Stomach (tissue), 9 donors: ENCODE data around the gene OR52W1. TPM values are rescaled to one million over a fixed set of nuclear protein-coding genes. Genes with fewer than 3 reads are reported as not detected.

Experiments
- DNase-seq, 2 donors: peaks; one replicate each; pipeline versions ENCODE4 v3.0.0 to v3.0.0-alpha.2; 2013 to 2019
- H3K27ac ChIP-seq, 5 donors: fragments of 200-600 bp in 4 of 5; sonication (generic) in 4 of 5; one replicate each; pipeline ENCODE4 v1.5.1; 2013 to 2019; ENCODE audit warnings: mild to moderate bottlenecking in 1 of 5, moderate library complexity in 1 of 5
- H3K27me3 ChIP-seq, 3 donors: fragments of 200-600 bp; sonication (generic); one replicate each; pipeline ENCODE4 v1.5.1; 2017 to 2019; ENCODE audit warnings: mixed run types in 1 of 3
- H3K36me3 ChIP-seq, 4 donors: fragments of 200-600 bp; sonication (generic); 1 replicate in 3 of 4; 2 replicates in 1 of 4; pipeline ENCODE4 v1.5.1; 2016 to 2019
- H3K4me1 ChIP-seq, 4 donors: fragments of 200-600 bp; sonication (generic); one replicate each; pipeline ENCODE4 v1.5.1; 2016 to 2019
- H3K4me3 ChIP-seq, 4 donors: fragments of 200-600 bp; sonication (generic) in 3 of 4; one replicate each; pipeline ENCODE4 v1.5.1; 2016 to 2019; ENCODE audit warnings: mild to moderate bottlenecking in 1 of 4
- H3K9me3 ChIP-seq, 4 donors: fragments of 200-600 bp; sonication (generic); one replicate each; pipeline ENCODE4 v1.5.1; 2016 to 2019
- CTCF ChIP-seq, 7 experiments: fragments of 450-650 bp in 4 of 7; fragments of 200-600 bp in 3 of 7; sonication (generic) in 3 of 7; IDR thresholded peaks; one replicate each; pipeline ENCODE4 v1.5.1; 2016 to 2019; ENCODE audit warnings: antibody characterized with exemption in 7 of 7, control low read depth in 2 of 7, mild to moderate bottlenecking in 1 of 7
- EP300 ChIP-seq: sonication (generic); formaldehyde crosslinking; IDR thresholded peaks from one replicate; pipeline ENCODE4 v1.6.1; 2017; ENCODE audit warnings: antibody characterized with exemption
- POLR2A ChIP-seq, 4 donors: fragments of 450-650 bp; IDR thresholded peaks; one replicate each; pipeline ENCODE4 v1.6.1; 2016; ENCODE audit warnings: antibody characterized with exemption in 4 of 4, control low read depth in 2 of 4, mild to moderate bottlenecking in 1 of 4, moderate library complexity in 1 of 4
- POLR2AphosphoS5 ChIP-seq, 3 donors: sonication (generic); formaldehyde crosslinking; IDR thresholded peaks; one replicate each; pipeline ENCODE4 v1.6.1; 2016; ENCODE audit warnings: antibody characterized with exemption in 3 of 3
- WGBS, 5 donors: extraction: QIAGEN DNeasy Blood & Tissue Kit in 3 of 5; methylation state at CpG; one replicate each; pipeline versions ENCODE4 v1.1.5 to v1.1.7; 2013 to 2018; 5-methylcytosine and 5-hydroxymethylcytosine counted together
- intact Hi-C: fragments of 100-400 bp; cut with DNase I; formaldehyde crosslinking; loops from one replicate; pipeline ENCODE4 v1.15.1; 2023; ENCODE audit warnings: low total_unique reads
- polyA plus RNA-seq, 3 donors: library from polyadenylated mRNA; stranded (reverse); fragments of 200-250 nt; gene quantifications; one replicate each; pipeline ENCODE4 v1.2.3, GENCODE V29; 2013
- total RNA-seq, 5 donors: library from RNA; depleted of rRNA; stranded (reverse); fragments of >200 nt; gene quantifications; one replicate each; pipeline versions ENCODE4 v1.1.0 to v1.2.3, GENCODE V29; 2014 to 2016
- donor health status: healthy with polysubstance abuse.
- donor health status: Bipolar disorder and iron deficiency.
- donor health status: healthy.

The OR52W1 gene
- total and polyA plus RNA-seq, 8 donors = not detected

GRCh38 chr11:6237761-6238302 lies 38.8 kb downstream of the OR52W1 start:
- H3K27me3 ChIP-seq = no peaks in the 10 kb centered on the region
- TF ChIP-seq EP300 (no peak), POLR2AphosphoS5 (IDR thresholded peaks at IDR 0.05) (no peak), POLR2A (IDR thresholded peaks at IDR 0.05) (no peak), CTCF (IDR thresholded peaks at IDR 0.05) (no peak)
- intact Hi-C loops = no loop called here
- DNase-seq = no peak
- 88 to 90% (median 89%) methylated on average over 5 of the region's 5 CpGs for WGBS, 5 donors
- no peak overlapping the region for H3K27ac ChIP-seq
- peaks cover 13 to 20% (median 17%) of the 10 kb centered on the region in 4 donors for H3K4me1 ChIP-seq
- no peaks in the 10 kb centered on the region for H3K9me3 ChIP-seq
- H3K4me3 ChIP-seq = no peak overlapping the region
- H3K36me3 ChIP-seq = no peaks in the 10 kb centered on the region

- no peak within 1 kb of the TSS for H3K27ac ChIP-seq
- no peaks in the 10 kb centered on the region for H3K27me3 ChIP-seq
- TF ChIP-seq EP300 (no peak), POLR2AphosphoS5 (IDR thresholded peaks at IDR 0.05) (no peak), POLR2A (IDR thresholded peaks at IDR 0.05) (no peak), CTCF (IDR thresholded peaks at IDR 0.05) (no peak)
- intact Hi-C loops = no loop called here
- peaks cover 3 to 9% (median 6%) of the 10 kb centered on the region in 4 donors for H3K4me1 ChIP-seq
- H3K36me3 ChIP-seq = no peaks in the 10 kb centered on the region
- H3K9me3 ChIP-seq = no peaks in the 10 kb centered on the region
- H3K4me3 ChIP-seq = no peak within 1 kb of the TSS
- 62 to 100% (median 68%) methylated on average over 1 of the region's 1 CpG; no CpG with 5 or more reads in 1 of the 5 donors for WGBS, 5 donors
- DNase-seq = peak in 1 of 2 donors; percentile 42
Measured at GRCh38 chr11:6238902-6239301, 39.9 kb downstream of the OR52W1 start, which contains the start of gene CNGA4. Gene CNGA4, plus strand, starts transcription at chr11:6239089. Its CDS starts 118 bp downstream, at chr11:6239207.

GRCh38 chr11:6240139-6240538 lies 41.1 kb downstream of the OR52W1 start:
- intact Hi-C loops = no loop called here
- H3K9me3 ChIP-seq = no peaks in the 10 kb centered on the region
- TF ChIP-seq POLR2A (IDR thresholded peaks at IDR 0.05) (no peak), POLR2AphosphoS5 (IDR thresholded peaks at IDR 0.05) (no peak), EP300 (no peak), CTCF (IDR thresholded peaks at IDR 0.05) (no peak)
- no peaks in the 10 kb centered on the region for H3K36me3 ChIP-seq
- no peak overlapping the region for H3K27ac ChIP-seq
- no peak overlapping the region for H3K4me3 ChIP-seq
- DNase-seq = no peak
- 95 to 98% (median 97%) methylated on average over 28 of the region's 28 CpGs for WGBS, 5 donors
- H3K4me1 ChIP-seq = peaks cover 0 to 8% (median 3%) of the 10 kb centered on the region in 4 donors
- H3K27me3 ChIP-seq = no peaks in the 10 kb centered on the region

- Histone ChIP-seq H3K27me3 (no peaks in the 10 kb centered on the region), H3K9me3 (no peaks in the 10 kb centered on the region), H3K4me1 (peaks cover 0 to 2% (median under 1%) of the 10 kb centered on the region in 4 donors), H3K4me3 (no peak overlapping the region), H3K27ac (no peak overlapping the region), H3K36me3 (no peaks in the 10 kb centered on the region)
- TF ChIP-seq CTCF (IDR thresholded peaks at IDR 0.05) = no peak
- TF ChIP-seq POLR2A (IDR thresholded peaks at IDR 0.05) = no peak
- TF ChIP-seq POLR2AphosphoS5 (IDR thresholded peaks at IDR 0.05) = no peak
- TF ChIP-seq EP300 = no peak
- WGBS, 5 donors = 61 to 79% (median 77%) methylated on average over 1 of the region's 1 CpG
- intact Hi-C loops = no loop called here
- DNase-seq = no peak
Measured at GRCh38 chr11:6240781-6241180, 41.8 kb downstream of the OR52W1 start.
